Cardiac fibroblast (primary cell): ENCODE results near the gene SPATA9.
A peak's percentile ranks its signal among the peaks of the same experiment; 100 is the strongest.

Source experiments
- DNase-seq, 2 donors: peaks; one replicate each; pipeline versions ENCODE4 v3.0.0 to v3.0.0-alpha.2; 2010; ENCODE audit warnings: low read depth in 2 of 2
- H3K4me3 ChIP-seq, 2 donors: replicated peaks in 1 of 2; 1 replicate in 1 of 2; 2 replicates in 1 of 2; pipeline ENCODE4 v1.5.1; 2011; ENCODE audit warnings: low read depth in 2 of 2, low read length in 2 of 2, mild to moderate bottlenecking in 2 of 2, moderate library complexity in 1 of 2
- CTCF ChIP-seq: IDR thresholded peaks from one replicate; pipeline ENCODE4 v1.5.1; 2011; ENCODE audit warnings: low read depth, mild to moderate bottlenecking, low read length, inconsistent platforms

SPATA9 gene

GRCh38 chr5:95682891-95683290, at the start of gene SPATA9:
TSS of gene SPATA9 (minus strand) at chr5:95682991. CDS start at chr5:95682854, 137 bp downstream.
- no peak for TF ChIP-seq CTCF
- no peak for DNase-seq
- no peak within 1 kb of the TSS for H3K4me3 ChIP-seq

GRCh38 chr5:95731571-95732554, 49.1 kb upstream of the SPATA9 start:
- H3K4me3 ChIP-seq = peak overlapping the region; percentile 91 to 93
- no peak for TF ChIP-seq CTCF
- peak; percentile 49 to 51 for DNase-seq

GRCh38 chr5:95730730-95731570, 48.2 kb upstream of the SPATA9 start, which contains the start of gene RHOBTB3:
TSS of gene RHOBTB3 (plus strand) at chr5:95731336. CDS start at chr5:95731683, 347 bp downstream.
- no peak for TF ChIP-seq CTCF
- peak within 1 kb of the TSS; percentile 91 to 93 for H3K4me3 ChIP-seq
- DNase-seq = peak; percentile 96 to 98

GRCh38 chr5:95730011-95730700, 47.4 kb upstream of the SPATA9 start:
- no peak for TF ChIP-seq CTCF
- peak overlapping the region; percentile 91 to 93 for H3K4me3 ChIP-seq
- DNase-seq = peak in 1 of 2 donors; percentile 48

- DNase-seq = no peak
- no peak overlapping the region for H3K4me3 ChIP-seq
- no peak for TF ChIP-seq CTCF
Observed at GRCh38 chr5:95729115-95730010, 46.6 kb upstream of the SPATA9 start.
